Activated effector memory CD4-positive, alpha-beta T cell treated with Interleukin-2 at 50 U/mL for 16 hours (primary cell): ENCODE data around the gene TYMS.

Experiments
- DNase-seq: peaks from one replicate; pipeline ENCODE4 v3.0.0-alpha.2; 2020

TYMS gene

GRCh38 chr18:657311-658000 is at the start of gene TYMS:
TSS of gene TYMS (plus strand) at chr18:657653. CDS start at chr18:657743, 90 bp downstream.
- peak; percentile 7 for DNase-seq

DNA sequence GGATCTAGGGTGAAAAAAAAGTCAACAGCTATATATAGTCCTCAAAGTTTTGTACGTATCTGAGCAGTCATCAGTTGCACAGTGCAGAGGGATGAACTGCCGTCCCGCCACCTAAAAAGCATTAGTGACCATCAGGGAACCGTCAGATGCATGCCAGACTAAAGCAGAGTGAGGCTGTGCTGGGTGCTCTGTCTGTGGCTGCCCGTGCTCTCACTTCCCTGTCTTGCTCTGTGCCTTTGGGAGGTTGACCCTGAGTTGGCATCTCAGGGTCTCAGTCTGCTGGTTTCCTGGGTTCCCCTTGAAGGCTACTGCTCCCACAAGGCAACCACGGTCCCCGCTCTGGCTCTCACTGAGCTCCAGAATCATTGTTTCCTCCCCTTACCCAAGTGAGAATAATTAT is 49.5 kb upstream of the TYMS start:
- DNase-seq, result no peak

GRCh38 chr18:610214-610928 is 47.1 kb upstream of the TYMS start:
- DNase-seq, result no peak

DNA sequence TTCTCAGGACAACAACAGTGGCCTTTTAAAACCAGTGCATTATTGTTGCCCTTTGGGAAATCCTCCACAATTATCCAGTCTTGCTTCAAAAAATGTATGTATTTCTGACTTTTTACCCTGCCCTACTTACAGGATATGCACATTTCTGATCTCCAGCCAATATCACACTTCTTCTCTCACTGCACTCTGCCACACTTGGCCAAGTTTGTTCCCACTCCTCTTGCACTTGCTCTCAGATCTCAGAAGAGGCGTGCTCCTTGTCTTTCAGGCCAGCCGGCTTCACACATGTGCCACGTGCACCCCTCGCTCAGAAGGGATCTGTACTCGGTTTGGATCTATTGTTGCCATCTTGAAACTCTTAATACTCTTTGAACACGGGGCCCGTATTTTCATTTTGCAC is 45.3 kb upstream of the TYMS start:
- DNase-seq, result no peak

DNA sequence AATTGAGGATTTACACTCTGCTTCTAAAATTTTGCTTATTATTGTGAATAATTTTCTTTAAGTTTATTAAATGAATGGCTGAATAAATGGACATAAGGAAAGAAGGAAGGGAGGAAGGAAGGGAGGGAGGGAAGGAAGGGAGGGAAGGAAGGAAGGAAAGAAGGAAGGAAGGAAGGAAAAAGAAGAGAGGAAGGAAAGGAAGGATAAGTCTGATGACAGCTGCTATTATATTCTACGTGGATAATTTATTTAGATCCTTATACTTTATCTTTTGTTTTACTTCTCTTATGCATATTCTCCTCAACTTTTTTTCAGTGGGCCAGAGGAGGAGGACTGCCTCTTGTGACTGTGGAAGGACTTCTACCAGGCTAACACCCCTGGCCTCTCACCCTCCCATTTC is 43.3 kb upstream of the TYMS start:
- DNase-seq, result no peak

- DNase-seq, result no peak
Observed at GRCh38 chr18:615092-615521, 42.3 kb upstream of the TYMS start.

DNA sequence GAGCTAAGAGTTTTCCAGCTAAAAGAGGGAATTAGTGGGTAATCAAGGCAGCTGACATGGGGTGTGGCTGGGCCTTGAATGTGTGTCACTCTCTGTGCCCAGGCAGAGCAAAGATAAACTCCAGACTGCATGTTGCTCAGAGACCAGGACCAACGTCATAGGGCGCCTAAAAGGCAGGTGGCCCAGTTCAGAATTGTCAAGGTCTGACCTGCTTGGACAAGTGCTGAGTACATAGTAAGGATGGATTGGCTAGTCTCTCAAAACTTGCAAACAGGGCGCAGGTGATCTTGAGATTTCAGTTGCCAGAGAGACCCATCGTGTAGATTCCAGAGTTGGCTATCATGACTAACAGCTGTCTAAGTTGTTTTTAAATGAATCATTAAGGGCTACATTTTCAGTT is 41.7 kb upstream of the TYMS start:
- no peak for DNase-seq

DNA sequence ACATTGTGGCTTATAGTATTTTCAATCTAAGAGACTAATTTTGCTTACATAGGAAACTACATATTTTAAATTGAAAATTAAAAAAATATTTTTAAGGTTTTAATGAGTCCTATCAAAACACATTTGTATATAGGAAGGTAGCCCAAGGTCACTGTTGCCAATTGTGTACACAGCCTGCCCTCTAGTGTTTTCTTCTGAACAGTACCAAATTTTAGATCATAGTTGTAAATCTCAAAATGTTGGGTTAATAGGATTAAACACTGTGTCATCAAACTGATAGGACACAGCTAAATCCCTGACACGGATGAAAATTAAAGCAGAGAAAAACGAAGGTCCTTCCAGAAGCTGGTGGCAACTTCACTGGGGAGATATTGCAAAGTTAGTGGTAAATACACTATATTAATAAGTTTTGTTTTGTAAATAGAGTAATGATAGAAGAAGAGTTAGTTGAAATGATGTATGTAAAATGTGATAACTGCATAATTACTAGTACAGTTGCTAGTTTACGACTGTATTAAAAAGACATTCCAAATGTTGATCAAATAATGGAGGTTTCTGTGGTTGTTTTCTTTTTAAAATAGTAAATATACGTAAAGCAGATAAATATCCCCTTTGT is 41.0 kb upstream of the TYMS start:
- no peak for DNase-seq

- DNase-seq, result no peak
Observed at GRCh38 chr18:617970-618504, 39.4 kb upstream of the TYMS start.

DNA sequence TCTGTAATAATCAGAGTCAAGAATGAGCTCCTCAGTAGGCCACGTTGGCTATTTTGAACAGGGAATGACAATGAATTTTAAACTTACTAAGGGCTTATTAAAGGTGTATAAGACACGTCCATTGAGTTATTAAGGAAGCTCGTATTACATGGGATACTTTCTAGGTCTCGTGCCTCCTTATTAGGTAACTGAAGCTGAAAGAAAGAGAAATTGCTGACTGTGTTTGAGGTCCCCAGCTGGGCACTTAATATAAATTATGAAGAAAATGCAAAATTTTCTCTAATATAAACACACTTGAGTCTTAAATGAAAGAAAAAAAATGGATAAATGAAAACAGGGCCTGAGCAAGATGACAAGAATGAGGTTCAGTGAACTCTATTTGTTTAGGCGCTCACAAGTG is 38.8 kb upstream of the TYMS start:
- no peak for DNase-seq

GRCh38 chr18:621291-622043 is 36.0 kb upstream of the TYMS start:
- no peak for DNase-seq

GRCh38 chr18:622289-622688 is 35.2 kb upstream of the TYMS start:
- no peak for DNase-seq

- peak; percentile 18 for DNase-seq
Observed at GRCh38 chr18:623761-624620, 33.5 kb upstream of the TYMS start.

GRCh38 chr18:627231-627630 is 30.2 kb upstream of the TYMS start:
- DNase-seq, result no peak

GRCh38 chr18:629269-630150 is 27.9 kb upstream of the TYMS start:
- no peak for DNase-seq

GRCh38 chr18:631560-631959 is 25.9 kb upstream of the TYMS start:
- no peak for DNase-seq

DNA sequence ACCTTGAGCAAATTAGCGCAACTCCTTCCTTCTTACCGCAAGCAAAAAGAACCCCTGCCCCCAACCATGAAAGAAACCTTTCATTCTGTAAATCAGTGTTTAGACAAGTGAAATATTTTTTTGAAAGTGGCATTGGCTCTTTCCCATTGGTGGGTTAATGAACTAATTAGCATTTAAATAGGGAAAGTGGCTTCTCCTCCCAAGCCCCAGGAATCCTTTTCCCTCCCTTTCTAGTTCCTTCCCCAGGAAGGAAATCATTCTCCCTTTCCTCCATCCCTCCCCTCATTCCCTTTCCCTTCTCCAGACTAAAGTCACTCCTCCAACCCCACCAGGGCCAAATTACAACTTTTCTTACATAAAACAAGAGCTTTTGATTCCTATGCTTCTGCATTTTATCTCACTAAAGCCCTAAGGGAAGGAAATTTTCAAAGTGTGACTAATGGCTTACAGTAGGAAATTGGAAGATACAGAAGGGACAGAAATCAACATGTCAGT is 22.9 kb upstream of the TYMS start:
- DNase-seq, result no peak

DNA sequence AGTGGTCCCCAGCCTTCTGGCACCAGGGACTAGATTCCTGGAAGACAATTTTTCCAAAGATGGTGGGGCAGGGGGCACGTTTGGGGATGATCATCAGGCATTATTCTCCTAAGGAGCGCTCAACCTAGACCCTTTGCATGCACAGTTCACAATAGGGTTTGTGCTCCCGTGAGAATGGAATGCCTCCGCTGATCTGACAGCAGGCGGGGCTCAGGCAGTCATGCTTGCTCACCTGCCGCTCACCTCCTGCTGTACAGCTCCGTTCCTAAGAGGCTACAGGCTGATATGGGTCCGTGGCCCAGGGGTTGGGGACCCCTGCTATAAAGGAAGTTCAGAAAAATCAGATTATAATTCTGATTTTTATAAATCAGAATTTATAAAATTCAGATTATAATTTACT is 22.3 kb upstream of the TYMS start:
- DNase-seq, result no peak

GRCh38 chr18:641224-641623 is 16.2 kb upstream of the TYMS start:
- DNase-seq, result no peak

DNA sequence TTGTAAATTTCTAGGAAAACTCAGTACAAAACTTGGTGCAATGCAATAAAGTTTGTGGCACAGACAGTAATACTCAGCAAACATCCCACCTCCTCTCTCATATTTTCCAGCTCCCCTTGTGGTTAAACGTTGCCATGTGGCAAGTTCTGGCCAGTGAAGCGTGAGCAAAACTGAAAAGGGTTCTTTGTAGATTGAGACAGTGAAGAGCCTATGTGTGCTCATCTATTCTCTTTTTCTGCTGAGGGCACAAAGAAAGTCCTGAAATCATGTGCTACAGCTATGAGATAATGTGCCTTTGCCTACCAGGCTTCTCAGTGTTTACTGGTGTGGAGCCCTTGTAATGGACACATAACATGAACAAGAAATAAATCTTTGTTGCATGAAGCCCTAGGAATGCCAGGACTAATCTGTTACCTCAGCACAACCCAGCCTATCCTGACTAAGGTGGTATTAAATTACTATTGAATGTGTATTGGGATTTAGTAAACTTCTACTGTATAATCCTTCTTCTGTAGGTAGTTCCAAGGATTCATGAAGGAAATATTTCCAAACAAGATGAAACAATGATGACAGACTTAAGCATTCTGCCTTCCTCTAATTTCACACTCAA is 13.0 kb upstream of the TYMS start:
- no peak for DNase-seq

- no peak for DNase-seq
Observed at GRCh38 chr18:647304-647703, 10.1 kb upstream of the TYMS start.
